NCI-H526 (cell line): ENCODE data around the gene MAF.
A peak's percentile ranks its signal among the peaks of the same experiment; 100 is the strongest.

Experiments used
- DNase-seq, 2 experiments: peaks; one replicate each; lab custom pipeline; 2025; lab: John Stamatoyannopoulos, UW

The MAF gene

DNA sequence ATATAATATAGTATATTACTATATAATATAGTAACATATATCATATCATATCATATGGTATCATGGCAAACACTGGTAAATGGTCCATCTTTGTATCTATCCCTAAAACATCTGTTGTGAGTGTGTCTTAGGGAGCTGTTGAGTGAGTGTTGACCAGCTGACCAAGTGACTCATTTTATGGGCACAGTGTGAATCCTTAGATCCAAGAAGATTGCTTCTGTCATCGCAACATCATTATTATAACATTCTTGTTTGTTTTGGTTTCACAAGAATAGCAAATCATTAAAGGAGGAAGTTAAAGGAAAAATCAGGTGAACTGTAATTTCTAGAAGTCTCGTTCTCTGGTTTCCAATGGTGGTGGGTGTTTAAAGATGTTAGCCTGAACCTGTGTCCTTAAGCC, 11.7 kb upstream of the MAF start:
- no peak for DNase-seq

DNA sequence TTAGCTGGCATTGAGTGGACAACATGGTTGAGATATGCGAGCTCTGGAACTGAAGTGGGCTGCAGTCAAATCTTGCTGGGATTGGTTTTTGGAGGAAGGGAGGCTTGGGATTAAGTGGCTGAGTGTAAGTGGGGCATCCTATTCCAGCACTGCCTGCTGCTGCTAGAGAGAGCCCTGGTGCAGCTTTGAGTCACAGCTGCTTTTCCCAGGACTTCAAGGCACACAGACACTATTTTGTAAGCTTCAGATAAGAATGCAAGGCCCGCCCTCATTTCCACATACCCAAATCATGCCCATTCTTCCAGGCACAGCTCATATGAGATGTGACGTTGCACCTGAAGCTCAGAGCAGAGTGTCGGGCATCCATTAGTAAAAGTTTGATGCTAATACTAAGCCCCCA, 10.2 kb upstream of the MAF start:
- DNase-seq: no peak

GRCh38 chr16:79609861-79610260, 9.3 kb upstream of the MAF start:
- DNase-seq: no peak

DNA sequence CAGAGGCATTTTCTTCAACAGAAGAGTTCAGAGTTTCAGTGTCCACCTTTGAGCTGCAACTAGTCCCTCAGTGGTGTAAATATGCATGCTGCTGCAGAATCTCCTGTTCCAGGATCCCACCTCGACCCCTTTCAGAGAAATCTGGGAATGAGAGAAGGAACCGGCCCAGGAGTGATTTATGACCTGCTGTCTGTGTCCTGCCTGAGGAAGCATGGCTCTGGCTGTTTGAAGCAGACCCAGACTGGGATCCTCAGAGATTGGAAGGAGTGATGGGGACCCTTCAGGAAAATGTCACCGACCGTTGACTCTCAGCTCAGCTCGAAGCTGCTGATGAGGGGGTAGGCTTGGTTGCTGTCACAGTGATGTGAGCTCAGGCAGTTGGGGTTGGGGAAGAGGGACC, 8.4 kb upstream of the MAF start:
- no peak for DNase-seq

GRCh38 chr16:79607587-79607986, 7.0 kb upstream of the MAF start:
- no peak for DNase-seq

DNA sequence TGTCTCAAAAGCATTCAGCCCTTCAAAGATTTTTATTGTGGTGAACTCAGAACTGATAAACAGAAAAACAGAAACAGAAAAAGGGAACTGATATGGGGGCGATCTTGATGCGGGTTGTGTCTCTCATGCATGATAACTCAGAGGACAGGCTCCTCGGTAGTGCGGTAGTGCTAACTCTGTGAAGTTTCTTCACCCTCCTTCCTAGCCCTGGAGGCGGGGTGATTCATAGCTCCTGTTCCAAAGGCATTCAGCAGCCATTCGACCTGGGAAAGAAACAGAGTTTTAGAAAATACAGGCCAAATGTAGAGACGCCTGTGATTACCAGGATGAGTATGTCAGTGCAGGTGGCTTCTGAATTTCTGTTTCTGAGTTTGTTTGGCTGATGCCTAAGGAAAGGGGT, 5.5 kb upstream of the MAF start:
- no peak for DNase-seq

DNA sequence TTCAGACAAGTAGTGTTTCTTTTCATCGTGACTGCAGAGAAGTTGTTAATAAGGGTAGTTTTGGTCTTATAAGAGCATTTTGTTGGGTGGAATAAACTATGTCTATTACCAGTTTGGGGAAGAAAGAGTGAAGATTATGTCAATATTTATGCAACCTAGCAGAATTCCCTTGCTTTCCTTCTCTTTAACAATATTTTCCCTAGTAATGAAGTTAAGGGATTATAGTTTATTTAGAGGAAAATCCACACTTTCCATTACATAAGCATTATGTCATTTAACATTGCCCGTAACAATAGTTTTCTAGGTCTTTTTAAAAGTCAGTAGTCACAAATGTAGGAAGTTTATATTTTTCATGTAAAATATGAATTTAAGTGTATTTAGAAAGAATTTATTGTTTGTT, 2.5 kb upstream of the MAF start:
- no peak for DNase-seq

DNA sequence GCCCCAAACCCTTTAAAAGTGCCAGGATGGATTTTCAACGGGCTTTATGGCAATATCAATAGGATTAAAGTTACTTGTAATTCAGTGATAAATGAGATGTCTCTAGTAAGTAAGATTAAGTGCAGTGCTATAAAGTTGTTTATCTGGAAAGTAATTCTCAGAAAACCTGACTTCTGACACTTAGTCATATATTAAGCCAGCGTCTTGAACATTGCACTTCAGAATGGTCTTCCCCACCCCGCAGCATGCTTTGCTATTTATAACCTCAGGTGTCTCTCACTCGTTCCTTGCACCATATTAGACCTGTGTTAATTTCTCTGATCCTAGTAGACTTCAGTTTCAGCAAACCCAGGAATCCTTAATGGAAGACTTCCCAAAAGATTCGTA, 2.1 kb upstream of the MAF start:
- DNase-seq: no peak

DNA sequence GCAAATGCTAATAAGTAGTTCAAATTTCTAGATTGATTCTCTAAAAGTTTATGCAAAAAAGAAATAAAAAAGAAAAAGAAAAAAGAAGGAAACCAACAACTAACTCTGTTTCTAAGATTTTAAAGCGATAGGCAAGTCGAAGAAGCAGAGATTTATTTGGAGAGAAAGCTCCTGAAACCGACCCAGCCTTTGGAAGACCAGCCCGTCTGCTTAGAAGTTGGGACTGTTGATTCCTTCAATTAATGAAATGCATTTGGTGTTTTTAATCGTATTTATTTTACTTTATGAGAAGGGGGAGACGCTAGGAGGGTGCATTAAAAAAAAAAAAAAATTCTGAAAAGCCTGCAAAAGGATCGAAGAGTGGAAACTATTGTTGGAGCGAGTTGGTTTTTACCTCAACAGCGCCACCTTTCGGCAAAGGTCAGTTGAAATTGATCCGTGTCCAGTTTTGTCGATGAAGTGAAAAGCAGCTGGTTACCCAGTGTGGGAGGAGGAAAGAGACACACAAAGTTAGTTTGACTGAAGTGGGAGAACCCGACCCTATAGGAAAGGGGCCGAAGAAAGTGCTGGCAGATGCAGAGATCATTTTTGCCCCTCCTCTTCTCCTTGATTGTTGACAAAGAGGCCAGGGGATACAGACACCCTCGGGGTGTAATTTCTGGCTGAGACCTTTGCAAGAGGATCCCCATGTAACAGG, 1.5 kb upstream of the MAF start:
- DNase-seq: peak; percentile 28 to 67

DNA sequence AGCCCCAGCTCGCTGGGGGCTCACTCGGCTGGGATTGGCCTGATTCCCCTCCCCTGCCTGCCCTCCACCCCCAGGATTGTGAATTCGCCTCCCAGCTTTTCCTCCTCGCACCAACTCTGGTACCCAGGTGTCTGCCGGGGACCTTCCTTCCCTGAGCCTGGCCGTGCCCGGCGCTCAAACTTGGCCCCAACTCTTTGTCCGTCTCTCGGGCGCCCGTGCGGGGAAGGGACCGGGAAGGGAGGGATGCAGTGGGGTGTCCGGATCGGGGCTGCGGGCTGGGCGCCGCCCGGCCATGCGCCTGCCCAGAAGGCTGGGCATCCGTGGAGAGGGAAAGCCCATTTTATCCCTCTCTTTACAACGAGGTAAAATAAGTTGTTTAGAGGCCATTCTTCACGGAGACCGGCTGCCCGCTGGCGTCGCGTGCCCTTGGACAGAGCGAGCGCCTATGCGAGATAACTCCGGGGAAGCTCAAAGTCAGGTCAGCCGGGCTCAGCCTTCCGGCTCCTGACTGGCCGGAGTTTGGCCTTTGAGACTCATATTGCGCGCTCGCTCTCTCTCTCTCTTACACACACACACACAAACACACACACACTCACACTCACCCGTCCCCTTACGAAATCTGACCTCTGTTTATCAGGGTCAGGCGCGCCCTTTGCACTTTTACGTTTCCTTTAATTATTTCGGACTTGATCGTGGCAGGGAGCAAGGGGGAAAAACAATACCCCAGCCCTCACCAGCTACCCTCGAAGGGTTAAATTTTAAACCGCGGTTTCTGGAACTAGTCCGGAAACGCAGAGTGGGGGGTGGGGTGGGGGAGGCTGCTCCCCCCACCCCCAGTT, 774 bp upstream of the MAF start:
- peak in 1 of 2 experiments; percentile 27 for DNase-seq

- peak in 1 of 2 experiments; percentile 77 for DNase-seq
These were observed 500 bp downstream of the MAF start for GRCh38 chr16:79599837-79600637.

GRCh38 chr16:79599256-79599836, 1.2 kb downstream of the MAF start:
- peak in 1 of 2 experiments; percentile 50 for DNase-seq

GRCh38 chr16:79598348-79599181, 2.0 kb downstream of the MAF start:
- DNase-seq: peak in 1 of 2 experiments; percentile 61

- no peak for DNase-seq
These were observed 2.5 kb downstream of the MAF start for GRCh38 chr16:79598063-79598347.

GRCh38 chr16:79597277-79598062, 3.1 kb downstream of the MAF start:
- no peak for DNase-seq

GRCh38 chr16:79595931-79596450, 4.5 kb downstream of the MAF start:
- DNase-seq: no peak

DNA sequence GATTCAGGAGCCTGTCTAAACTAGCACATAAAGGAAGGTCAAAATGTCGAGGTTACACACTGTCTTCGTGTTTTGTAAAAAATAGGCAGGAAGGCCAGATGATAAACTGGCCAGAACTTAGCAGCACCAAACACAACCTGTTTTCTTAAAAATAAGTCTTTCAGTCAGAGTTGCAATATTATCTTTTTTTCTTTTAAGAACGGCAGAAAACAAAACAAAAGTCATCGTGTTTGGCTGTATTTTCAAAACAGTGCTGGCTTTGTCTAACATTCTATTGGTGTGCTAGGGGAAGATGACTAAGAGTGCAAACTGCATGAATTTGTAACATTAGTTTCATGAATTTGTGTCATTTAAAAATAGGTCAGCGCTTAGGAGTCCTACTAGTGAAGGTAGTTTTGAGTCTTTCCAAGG, 5.3 kb downstream of the MAF start:
- DNase-seq: no peak

GRCh38 chr16:79593754-79594153, 6.8 kb downstream of the MAF start:
- no peak for DNase-seq

DNA sequence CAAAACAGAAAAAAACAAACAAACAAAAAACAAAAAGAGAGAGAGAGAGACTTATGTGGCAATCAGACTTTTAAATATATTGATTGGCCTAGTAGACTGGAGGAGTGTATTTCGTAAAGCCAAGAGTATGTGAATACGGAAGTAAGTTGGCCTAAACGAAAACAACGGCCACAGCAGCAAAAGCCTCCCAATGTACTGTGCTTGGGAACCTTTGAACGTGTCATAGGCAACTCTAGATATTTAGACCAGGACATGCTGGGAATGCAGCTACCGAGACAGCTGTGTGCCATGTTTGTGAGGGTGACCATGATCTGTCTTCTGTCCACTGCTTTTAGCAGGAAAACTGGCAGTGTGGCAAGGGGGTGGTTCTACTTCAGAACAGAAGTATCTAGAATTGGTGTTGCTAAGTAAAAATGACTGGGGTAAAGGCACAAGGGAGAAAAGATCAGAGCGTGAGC, 7.4 kb downstream of the MAF start:
- no peak for DNase-seq

DNA sequence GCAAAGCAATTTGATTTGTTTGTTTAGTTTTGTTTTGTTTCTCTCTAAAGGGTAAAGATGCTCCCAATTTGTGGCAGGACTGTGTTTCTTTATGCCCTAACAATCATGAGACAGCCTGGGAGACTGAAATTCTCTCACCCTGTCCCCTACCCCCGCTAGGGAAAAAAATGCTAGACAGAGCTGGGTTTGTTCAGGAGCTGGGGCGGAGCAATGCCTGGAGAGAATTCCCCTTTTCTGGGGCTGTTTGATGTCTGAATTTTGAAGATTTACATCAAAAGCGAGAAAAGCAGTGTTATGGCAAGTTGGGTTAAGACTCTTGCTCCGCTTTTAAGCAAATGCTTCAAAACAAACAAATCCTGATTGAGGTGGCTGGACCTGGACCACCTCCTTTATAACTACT, 8.4 kb downstream of the MAF start:
- DNase-seq: no peak
